Ishikawa (cell line): Measurements from ENCODE around the gene BAIAP3.

Source experiments
- CEBPB ChIP-seq: IDR thresholded peaks from 2 replicates; pipeline ENCODE4 v1.6.1; 2012
- CREB1 ChIP-seq: IDR thresholded peaks from 2 replicates; pipeline ENCODE4 v1.6.1; 2012; ENCODE audit warnings: low read depth
- EP300 ChIP-seq: IDR thresholded peaks from 2 replicates; pipeline ENCODE4 v1.6.1; 2012; ENCODE audit warnings: borderline replicate concordance
- FOXM1 ChIP-seq: IDR thresholded peaks from 2 replicates; pipeline ENCODE4 v1.6.1; 2012; ENCODE audit warnings: low read depth, borderline replicate concordance
- MAX ChIP-seq: IDR thresholded peaks from 2 replicates; pipeline ENCODE4 v1.6.1; 2012
- NFIC ChIP-seq: IDR thresholded peaks from 2 replicates; pipeline ENCODE4 v1.6.1; 2012
- RAD21 ChIP-seq: IDR thresholded peaks from 2 replicates; pipeline ENCODE4 v1.6.1; 2012; ENCODE audit warnings: low read depth
- REST ChIP-seq: IDR thresholded peaks from 2 replicates; pipeline ENCODE4 v1.6.1; 2012; ENCODE audit warnings: low read depth, mild to moderate bottlenecking
- TAF1 ChIP-seq: IDR thresholded peaks from 2 replicates; pipeline ENCODE4 v1.6.1; 2012; ENCODE audit warnings: low read depth, mild to moderate bottlenecking
- TEAD4 ChIP-seq: IDR thresholded peaks from 2 replicates; pipeline ENCODE4 v1.6.1; 2012
- USF1 ChIP-seq: IDR thresholded peaks from 2 replicates; pipeline ENCODE4 v1.6.1; 2012
- YY1 ChIP-seq: IDR thresholded peaks from 2 replicates; pipeline ENCODE4 v1.6.1; 2012; ENCODE audit warnings: low read depth
- ZBTB7A ChIP-seq: IDR thresholded peaks from 2 replicates; pipeline ENCODE4 v1.6.1; 2012; ENCODE audit warnings: low read depth

- TF ChIP-seq YY1 (no peak), MAX (no peak), RAD21 (no peak), CREB1 (no peak), CEBPB (no peak), TAF1 (no peak), REST (no peak), NFIC (no peak), TEAD4 (no peak), USF1 (no peak), ZBTB7A (no peak), EP300 (no peak), FOXM1 (no peak)
Observed at GRCh38 chr16:1356061-1356900, 22.8 kb downstream of the BAIAP3 start.
